ENCODE results near the gene ADAMTSL3.
A peak's percentile ranks its signal among the peaks of the same experiment; 100 is the strongest.

Gene ADAMTSL3

GRCh38 chr15:83650831-83651230 lies 3.1 kb upstream of the ADAMTSL3 start:
- no peak for TF ChIP-seq CTCF (conservative IDR thresholded peaks at IDR 0.05)
- no peak overlapping the region for H3K27ac ChIP-seq

- no peak overlapping the region for H3K27ac ChIP-seq
- no peak for TF ChIP-seq CTCF (conservative IDR thresholded peaks at IDR 0.05)
Measured at GRCh38 chr15:83651541-83651940, 2.4 kb upstream of the ADAMTSL3 start.

- TF ChIP-seq CTCF (conservative IDR thresholded peaks at IDR 0.05) = no peak
- H3K27ac ChIP-seq = peak overlapping the region; percentile 74
Measured at GRCh38 chr15:83652626-83653204, 1.2 kb upstream of the ADAMTSL3 start.

GRCh38 chr15:83653288-83653638 lies 660 bp upstream of the ADAMTSL3 start:
- no peak for TF ChIP-seq CTCF (conservative IDR thresholded peaks at IDR 0.05)
- peak overlapping the region; percentile 74 for H3K27ac ChIP-seq

GRCh38 chr15:83654379-83655236 lies 685 bp downstream of the ADAMTSL3 start:
- no peak for TF ChIP-seq CTCF (conservative IDR thresholded peaks at IDR 0.05)
- peak overlapping the region; percentile 74 for H3K27ac ChIP-seq

- no peak for TF ChIP-seq CTCF (conservative IDR thresholded peaks at IDR 0.05)
- H3K27ac ChIP-seq = no peak overlapping the region
Measured at GRCh38 chr15:83655237-83655616, 1.3 kb downstream of the ADAMTSL3 start.

- H3K27ac ChIP-seq = no peak overlapping the region
- no peak for TF ChIP-seq CTCF (conservative IDR thresholded peaks at IDR 0.05)
Measured at GRCh38 chr15:83656192-83656591, 2.3 kb downstream of the ADAMTSL3 start.
